GM12878 (cell line): ENCODE data around the gene RARRES1. TPM values are rescaled to one million over a fixed set of nuclear protein-coding genes. Genes with fewer than 3 reads are reported as not detected.

Experiments
- ATAC-seq: fragments of 200-7000 bp; cut with Tn5 transposase; 3 replicates; pipeline ENCODE4 v1.9.1; 2020; ENCODE audit warnings: mild to moderate bottlenecking, moderate library complexity
- BruUV-seq: library from RNA; stranded (reverse); fragments of 400-500 nt; replicated peaks from 2 replicates; lab custom pipeline; 2021; lab: Mats Ljungman, UMichigan
- CTCF ChIA-PET: fragments of 300-600 bp; sonication (Branson Sonifier 250); formaldehyde crosslinking; extraction: SDS; loops from one replicate; lab custom pipeline; 2021; ENCODE audit warnings: inconsistent platforms; lab: Yijun Ruan, JAX
- POLR2A ChIA-PET: fragments of 350-600 bp; formaldehyde crosslinking; extraction: SDS; loops from one replicate; lab custom pipeline; 2021; ENCODE audit warnings: inconsistent platforms; lab: Charles Lee
- RAD21 ChIA-PET: fragments of 300-600 bp; sonication (Branson Sonifier 250); formaldehyde crosslinking; loops from one replicate; lab custom pipeline; 2023; ENCODE audit warnings: antibody characterized with exemption; ENCODE audit not compliant: unreplicated experiment; lab: Charles Lee
- SMC1A ChIA-PET: fragments of 300-600 bp; sonication (Branson Sonifier 250); formaldehyde crosslinking; loops from one replicate; lab custom pipeline; 2023; ENCODE audit not compliant: unreplicated experiment, uncharacterized antibody; lab: Charles Lee
- DNase-seq: peaks from one replicate; pipeline ENCODE4 v3.0.0-alpha.2; 2011; ENCODE audit warnings: low read depth, low spot score
- FAIRE-seq: peaks from 3 replicates; lab custom pipeline; 2011; peaks lifted over from hg19 to GRCh38; lab: Jason Lieb, UNC
- H2AFZ ChIP-seq: 2 replicates; pipeline ENCODE4 v1.6.0; 2011; ENCODE audit warnings: low read depth, low read length, control low read depth; ENCODE audit not compliant: control insufficient read depth
- H3K27ac ChIP-seq: 2 replicates; pipeline ENCODE4 v1.5.1; 2011; ENCODE audit warnings: control low read depth; ENCODE audit not compliant: control insufficient read depth, insufficient read depth
- H3K27me3 ChIP-seq, 2 experiments: replicated peaks in 1 of 2; 2 replicates each; pipeline versions ENCODE4 v1.6.0 to v1.6.1; 2011; ENCODE audit warnings: low read length in 1 of 2; ENCODE audit not compliant: control insufficient read depth in 2 of 2, insufficient read depth in 2 of 2
- H3K36me3 ChIP-seq, 2 experiments: 2 replicates each; pipeline ENCODE4 v1.5.1; 2011; ENCODE audit warnings: low read length in 1 of 2; ENCODE audit not compliant: control insufficient read depth in 2 of 2, insufficient read depth in 2 of 2
- H3K4me1 ChIP-seq: 2 replicates; pipeline ENCODE4 v1.6.1; 2011; ENCODE audit warnings: mild to moderate bottlenecking, low read length, moderate library complexity, mixed read lengths; ENCODE audit not compliant: control insufficient read depth, insufficient read depth
- H3K4me2 ChIP-seq: 2 replicates; pipeline ENCODE4 v1.6.0; 2011; ENCODE audit warnings: control low read depth; ENCODE audit not compliant: control insufficient read depth, insufficient read depth
- H3K4me3 ChIP-seq: fragments of 200-600 bp; sonication (generic); 2 replicates; pipeline ENCODE4 v1.5.1; 2016
- H3K79me2 ChIP-seq: 2 replicates; pipeline ENCODE4 v1.6.0; 2011; ENCODE audit warnings: low read length; ENCODE audit not compliant: control insufficient read depth, insufficient read depth
- H3K9ac ChIP-seq: 2 replicates; pipeline ENCODE4 v1.8.0; 2011; ENCODE audit warnings: low read length, control low read depth, mixed read lengths; ENCODE audit not compliant: control insufficient read depth, insufficient read depth
- H3K9me3 ChIP-seq: replicated peaks from 3 replicates; pipeline ENCODE4 v1.5.1; 2011; ENCODE audit warnings: mild to moderate bottlenecking, low read length; ENCODE audit not compliant: control insufficient read depth, insufficient read depth
- H4K20me1 ChIP-seq: 2 replicates; pipeline ENCODE4 v1.6.0; 2011; ENCODE audit not compliant: control insufficient read depth, insufficient read depth
- DPF2 ChIP-seq: fragments of 450-650 bp; IDR thresholded peaks from 2 replicates; pipeline ENCODE4 v1.6.1; 2017; ENCODE audit warnings: mild to moderate bottlenecking
- NFXL1 ChIP-seq: fragments of 450-650 bp; IDR thresholded peaks from 2 replicates; pipeline ENCODE4 v1.6.1; 2017; ENCODE audit warnings: antibody characterized with exemption, mild to moderate bottlenecking, borderline replicate concordance
- NFYA ChIP-seq: IDR thresholded peaks from 2 replicates; pipeline ENCODE4 v1.6.1; 2011; ENCODE audit warnings: low read depth, mild to moderate bottlenecking, low read length, improper control_type of control experiment, borderline replicate concordance
- WGBS: methylation state at CpG from one replicate; pipeline ENCODE4 v1.1.6; 2016; ENCODE audit warnings: low lambda C conversion rate; ENCODE audit not compliant: insufficient replicate concordance, insufficient coverage; ENCODE audit errors: missing lambda C conversion rate; 5-methylcytosine and 5-hydroxymethylcytosine counted together
- in situ Hi-C: fragments of 300-500 bp; cut with MboI; formaldehyde crosslinking; loops from 9 replicates; pipeline ENCODE4 v1.14.3; 2018; ENCODE audit warnings: mixed read lengths
- intact Hi-C: fragments of 100-400 bp; cut with micrococcal nuclease; formaldehyde crosslinking; loops from one replicate; pipeline ENCODE4 v1.14.2; 2022; ENCODE audit not compliant: unreplicated experiment
- polyA plus RNA-seq, 11 experiments: library from polyadenylated mRNA; depleted of rRNA in 4 of 11; unstranded in 6 of 11; stranded (reverse) in 5 of 11; fragments of >200 nt; fragmentation: Nextera tagmentation in 4 of 11; fragmentation: Illumina TruSeq in 1 of 11; extraction: Ambion mirVana in 4 of 11; extraction: Trizol in 1 of 11; gene quantifications; 1 replicate in 1 of 11; 2 replicates in 10 of 11; pipeline versions ENCODE4 v1.2.1 to v1.2.3, GENCODE V29; 2011 to 2016; ENCODE audit warnings: inconsistent platforms in 2 of 11, missing spikeins in 2 of 11, low read depth in 1 of 11
- total RNA-seq, 4 experiments: library from RNA; depleted of rRNA in 3 of 4; stranded (reverse); fragments of >200 nt in 3 of 4; fragmentation: Illumina TruSeq in 1 of 4; extraction: Trizol in 1 of 4; gene quantifications; 2 replicates each; pipeline versions ENCODE4 v1.2.1 to v1.2.3, GENCODE V29; 2013 to 2021
- TF ChIP-seq, protein P1 (sequence below): fragments of 450-650 bp; IDR thresholded peaks from 2 replicates; pipeline ENCODE4 v1.6.1; 2014; ENCODE audit warnings: mild to moderate bottlenecking
- TF ChIP-seq, protein P2 (sequence below): fragments of 450-650 bp; formaldehyde crosslinking; IDR thresholded peaks from 2 replicates; pipeline ENCODE4 v1.5.0; 2022; ENCODE audit warnings: mild to moderate bottlenecking, missing genetic modification characterization
- TF ChIP-seq, protein P3 (sequence below): IDR thresholded peaks from 2 replicates; pipeline ENCODE4 v1.6.1; 2011; ENCODE audit warnings: low read depth, low read length, improper control_type of control experiment, borderline replicate concordance
- TF ChIP-seq, protein P4 (sequence below): IDR thresholded peaks from 2 replicates; pipeline ENCODE4 v1.6.1; 2012; ENCODE audit warnings: improper control_type of control experiment, low read depth, low read length; ENCODE audit not compliant: insufficient replicate concordance
- TF ChIP-seq, protein P5 (sequence below): fragments of 450-650 bp; conservative IDR thresholded peaks from 2 replicates; pipeline ENCODE4 v1.6.1; 2017; ENCODE audit warnings: mild to moderate bottlenecking, moderate library complexity

The RARRES1 gene
- total and polyA plus RNA-seq, 10 of the 15 experiments (the other 5 are each of a cell fraction or from before 2014, with no cell fraction given): 0.02 to 0.83 (median 0.63) TPM; not detected in 7

DNA sequence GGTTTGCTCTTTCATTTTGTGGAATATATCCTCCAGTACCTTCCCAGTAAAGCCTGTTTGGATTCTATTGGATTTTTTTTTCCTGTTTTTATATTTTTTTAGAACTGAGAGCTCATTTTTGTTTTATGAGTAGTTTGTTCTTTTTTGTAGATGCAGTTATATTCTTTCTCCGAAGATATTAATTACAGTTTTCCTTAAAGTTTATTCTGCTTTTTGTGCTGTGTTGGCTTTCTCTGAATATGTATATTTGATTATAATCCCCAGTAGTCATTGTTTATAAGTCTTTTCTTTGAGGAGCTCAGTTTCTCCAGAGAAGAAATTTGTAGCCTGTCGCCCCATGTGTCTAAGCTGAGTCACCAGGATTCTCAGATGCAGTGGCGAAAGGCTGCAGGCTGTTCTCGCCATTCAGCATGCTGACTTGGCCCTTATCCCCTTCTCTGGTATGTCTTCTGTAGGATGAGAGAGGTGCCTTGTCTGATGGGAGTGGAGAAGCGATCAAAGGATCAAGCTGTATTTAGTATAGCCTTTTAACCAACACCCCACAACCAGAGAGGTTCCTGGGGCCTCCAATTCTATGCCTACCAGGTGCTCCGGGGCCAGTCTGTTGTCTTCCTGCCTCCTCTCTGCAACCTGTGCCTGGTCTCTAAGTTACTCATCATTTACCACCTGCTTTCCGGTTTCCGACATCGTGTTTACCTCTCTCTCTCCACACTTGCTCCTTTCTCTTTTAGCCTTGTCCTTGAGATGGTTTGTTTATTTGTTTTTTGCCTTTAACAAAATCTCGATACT lies 37.9 kb upstream of the RARRES1 start:
- SMC1A ChIA-PET: no interaction called here
- BruUV-seq: no TSS peak
- no peaks in the 10 kb centered on the region for H3K27me3 ChIP-seq
- TF ChIP-seq NFXL1 (no peak), NFYA (no peak), DPF2 (no peak)
- TF ChIP-seq, protein P1, sequence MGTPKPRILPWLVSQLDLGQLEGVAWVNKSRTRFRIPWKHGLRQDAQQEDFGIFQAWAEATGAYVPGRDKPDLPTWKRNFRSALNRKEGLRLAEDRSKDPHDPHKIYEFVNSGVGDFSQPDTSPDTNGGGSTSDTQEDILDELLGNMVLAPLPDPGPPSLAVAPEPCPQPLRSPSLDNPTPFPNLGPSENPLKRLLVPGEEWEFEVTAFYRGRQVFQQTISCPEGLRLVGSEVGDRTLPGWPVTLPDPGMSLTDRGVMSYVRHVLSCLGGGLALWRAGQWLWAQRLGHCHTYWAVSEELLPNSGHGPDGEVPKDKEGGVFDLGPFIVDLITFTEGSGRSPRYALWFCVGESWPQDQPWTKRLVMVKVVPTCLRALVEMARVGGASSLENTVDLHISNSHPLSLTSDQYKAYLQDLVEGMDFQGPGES: no peak
- TF ChIP-seq, protein P2, sequence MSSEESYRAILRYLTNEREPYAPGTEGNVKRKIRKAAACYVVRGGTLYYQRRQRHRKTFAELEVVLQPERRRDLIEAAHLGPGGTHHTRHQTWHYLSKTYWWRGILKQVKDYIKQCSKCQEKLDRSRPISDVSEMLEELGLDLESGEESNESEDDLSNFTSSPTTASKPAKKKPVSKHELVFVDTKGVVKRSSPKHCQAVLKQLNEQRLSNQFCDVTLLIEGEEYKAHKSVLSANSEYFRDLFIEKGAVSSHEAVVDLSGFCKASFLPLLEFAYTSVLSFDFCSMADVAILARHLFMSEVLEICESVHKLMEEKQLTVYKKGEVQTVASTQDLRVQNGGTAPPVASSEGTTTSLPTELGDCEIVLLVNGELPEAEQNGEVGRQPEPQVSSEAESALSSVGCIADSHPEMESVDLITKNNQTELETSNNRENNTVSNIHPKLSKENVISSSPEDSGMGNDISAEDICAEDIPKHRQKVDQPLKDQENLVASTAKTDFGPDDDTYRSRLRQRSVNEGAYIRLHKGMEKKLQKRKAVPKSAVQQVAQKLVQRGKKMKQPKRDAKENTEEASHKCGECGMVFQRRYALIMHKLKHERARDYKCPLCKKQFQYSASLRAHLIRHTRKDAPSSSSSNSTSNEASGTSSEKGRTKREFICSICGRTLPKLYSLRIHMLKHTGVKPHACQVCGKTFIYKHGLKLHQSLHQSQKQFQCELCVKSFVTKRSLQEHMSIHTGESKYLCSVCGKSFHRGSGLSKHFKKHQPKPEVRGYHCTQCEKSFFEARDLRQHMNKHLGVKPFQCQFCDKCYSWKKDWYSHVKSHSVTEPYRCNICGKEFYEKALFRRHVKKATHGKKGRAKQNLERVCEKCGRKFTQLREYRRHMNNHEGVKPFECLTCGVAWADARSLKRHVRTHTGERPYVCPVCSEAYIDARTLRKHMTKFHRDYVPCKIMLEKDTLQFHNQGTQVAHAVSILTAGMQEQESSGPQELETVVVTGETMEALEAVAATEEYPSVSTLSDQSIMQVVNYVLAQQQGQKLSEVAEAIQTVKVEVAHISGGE (CRISPR knock-in tag): no peak
- TF ChIP-seq, protein P3, sequence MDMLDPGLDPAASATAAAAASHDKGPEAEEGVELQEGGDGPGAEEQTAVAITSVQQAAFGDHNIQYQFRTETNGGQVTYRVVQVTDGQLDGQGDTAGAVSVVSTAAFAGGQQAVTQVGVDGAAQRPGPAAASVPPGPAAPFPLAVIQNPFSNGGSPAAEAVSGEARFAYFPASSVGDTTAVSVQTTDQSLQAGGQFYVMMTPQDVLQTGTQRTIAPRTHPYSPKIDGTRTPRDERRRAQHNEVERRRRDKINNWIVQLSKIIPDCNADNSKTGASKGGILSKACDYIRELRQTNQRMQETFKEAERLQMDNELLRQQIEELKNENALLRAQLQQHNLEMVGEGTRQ: no peak
- TF ChIP-seq, protein P4, sequence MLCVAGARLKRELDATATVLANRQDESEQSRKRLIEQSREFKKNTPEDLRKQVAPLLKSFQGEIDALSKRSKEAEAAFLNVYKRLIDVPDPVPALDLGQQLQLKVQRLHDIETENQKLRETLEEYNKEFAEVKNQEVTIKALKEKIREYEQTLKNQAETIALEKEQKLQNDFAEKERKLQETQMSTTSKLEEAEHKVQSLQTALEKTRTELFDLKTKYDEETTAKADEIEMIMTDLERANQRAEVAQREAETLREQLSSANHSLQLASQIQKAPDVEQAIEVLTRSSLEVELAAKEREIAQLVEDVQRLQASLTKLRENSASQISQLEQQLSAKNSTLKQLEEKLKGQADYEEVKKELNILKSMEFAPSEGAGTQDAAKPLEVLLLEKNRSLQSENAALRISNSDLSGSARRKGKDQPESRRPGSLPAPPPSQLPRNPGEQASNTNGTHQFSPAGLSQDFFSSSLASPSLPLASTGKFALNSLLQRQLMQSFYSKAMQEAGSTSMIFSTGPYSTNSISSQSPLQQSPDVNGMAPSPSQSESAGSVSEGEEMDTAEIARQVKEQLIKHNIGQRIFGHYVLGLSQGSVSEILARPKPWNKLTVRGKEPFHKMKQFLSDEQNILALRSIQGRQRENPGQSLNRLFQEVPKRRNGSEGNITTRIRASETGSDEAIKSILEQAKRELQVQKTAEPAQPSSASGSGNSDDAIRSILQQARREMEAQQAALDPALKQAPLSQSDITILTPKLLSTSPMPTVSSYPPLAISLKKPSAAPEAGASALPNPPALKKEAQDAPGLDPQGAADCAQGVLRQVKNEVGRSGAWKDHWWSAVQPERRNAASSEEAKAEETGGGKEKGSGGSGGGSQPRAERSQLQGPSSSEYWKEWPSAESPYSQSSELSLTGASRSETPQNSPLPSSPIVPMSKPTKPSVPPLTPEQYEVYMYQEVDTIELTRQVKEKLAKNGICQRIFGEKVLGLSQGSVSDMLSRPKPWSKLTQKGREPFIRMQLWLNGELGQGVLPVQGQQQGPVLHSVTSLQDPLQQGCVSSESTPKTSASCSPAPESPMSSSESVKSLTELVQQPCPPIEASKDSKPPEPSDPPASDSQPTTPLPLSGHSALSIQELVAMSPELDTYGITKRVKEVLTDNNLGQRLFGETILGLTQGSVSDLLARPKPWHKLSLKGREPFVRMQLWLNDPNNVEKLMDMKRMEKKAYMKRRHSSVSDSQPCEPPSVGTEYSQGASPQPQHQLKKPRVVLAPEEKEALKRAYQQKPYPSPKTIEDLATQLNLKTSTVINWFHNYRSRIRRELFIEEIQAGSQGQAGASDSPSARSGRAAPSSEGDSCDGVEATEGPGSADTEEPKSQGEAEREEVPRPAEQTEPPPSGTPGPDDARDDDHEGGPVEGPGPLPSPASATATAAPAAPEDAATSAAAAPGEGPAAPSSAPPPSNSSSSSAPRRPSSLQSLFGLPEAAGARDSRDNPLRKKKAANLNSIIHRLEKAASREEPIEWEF: no peak
- TF ChIP-seq, protein P5, sequence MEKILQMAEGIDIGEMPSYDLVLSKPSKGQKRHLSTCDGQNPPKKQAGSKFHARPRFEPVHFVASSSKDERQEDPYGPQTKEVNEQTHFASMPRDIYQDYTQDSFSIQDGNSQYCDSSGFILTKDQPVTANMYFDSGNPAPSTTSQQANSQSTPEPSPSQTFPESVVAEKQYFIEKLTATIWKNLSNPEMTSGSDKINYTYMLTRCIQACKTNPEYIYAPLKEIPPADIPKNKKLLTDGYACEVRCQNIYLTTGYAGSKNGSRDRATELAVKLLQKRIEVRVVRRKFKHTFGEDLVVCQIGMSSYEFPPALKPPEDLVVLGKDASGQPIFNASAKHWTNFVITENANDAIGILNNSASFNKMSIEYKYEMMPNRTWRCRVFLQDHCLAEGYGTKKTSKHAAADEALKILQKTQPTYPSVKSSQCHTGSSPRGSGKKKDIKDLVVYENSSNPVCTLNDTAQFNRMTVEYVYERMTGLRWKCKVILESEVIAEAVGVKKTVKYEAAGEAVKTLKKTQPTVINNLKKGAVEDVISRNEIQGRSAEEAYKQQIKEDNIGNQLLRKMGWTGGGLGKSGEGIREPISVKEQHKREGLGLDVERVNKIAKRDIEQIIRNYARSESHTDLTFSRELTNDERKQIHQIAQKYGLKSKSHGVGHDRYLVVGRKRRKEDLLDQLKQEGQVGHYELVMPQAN: no peak
- FAIRE-seq (no peak), ATAC-seq (no peak), DNase-seq (no peak)
- no peak overlapping the region for H3K27ac ChIP-seq
- no peak overlapping the region for H3K4me2 ChIP-seq
- in situ Hi-C loops (no loop called here), intact Hi-C loops (no loop called here)
- POLR2A ChIA-PET: no interaction called here
- H3K4me3 ChIP-seq: no peak overlapping the region
- WGBS: 82% methylated on average over 10 of the region's 10 CpGs
- H3K79me2 ChIP-seq: no peaks in the 10 kb centered on the region
- no peaks in the 10 kb centered on the region for H4K20me1 ChIP-seq
- RAD21 ChIA-PET: interaction anchor here (1.0 kb wide), 1 partner anchor 118 kb away, joined by 3 read pairs; no protein-coding TSS in a partner anchor
- H3K4me1 ChIP-seq: no peaks in the 10 kb centered on the region
- H2AFZ ChIP-seq: no peak overlapping the region
- no peaks in the 10 kb centered on the region for H3K36me3 ChIP-seq
- no peaks in the 10 kb centered on the region for H3K9me3 ChIP-seq
- CTCF ChIA-PET: no interaction called here
- H3K9ac ChIP-seq: no peak overlapping the region
